CD4-positive, alpha-beta T cell (primary cell): Measurements from ENCODE around the gene ZNF23. TPM values are rescaled to one million over a fixed set of nuclear protein-coding genes. Genes with fewer than 3 reads are reported as not detected.

Source experiments
- ATAC-seq: fragments of 200-7000 bp; cut with Tn5 transposase; one replicate; pipeline ENCODE4 v1.10.0; 2022; ENCODE audit warnings: mild to moderate bottlenecking; ENCODE audit not compliant: poor library complexity
- CTCF ChIA-PET: fragments of 350-600 bp; sonication (Branson Sonifier 250); formaldehyde crosslinking; loops from one replicate; lab custom pipeline; 2021; ENCODE audit warnings: antibody characterized with exemption, inconsistent platforms; lab: Charles Lee
- POLR2A ChIA-PET: fragments of 350-600 bp; sonication (Branson Sonifier 250); formaldehyde crosslinking; loops from one replicate; lab custom pipeline; 2021; ENCODE audit warnings: antibody characterized with exemption, inconsistent platforms; lab: Charles Lee
- DNase-seq, 14 experiments: peaks; one replicate each; pipeline ENCODE4 v3.0.0-alpha.2; 2013 to 2020; ENCODE audit warnings: mixed read lengths in 2 of 14
- H3K27ac ChIP-seq, 2 donors: one replicate each; pipeline versions ENCODE4 v1.5.1 to v1.7.0; 2013; ENCODE audit warnings: low read length in 2 of 2, low read depth in 1 of 2, mild to moderate bottlenecking in 1 of 2
- H3K27me3 ChIP-seq, 2 experiments: 1 replicate in 1 of 2; 2 replicates in 1 of 2; pipeline versions ENCODE4 v1.6.1 to v1.7.0; 2013; ENCODE audit warnings: low read length in 2 of 2, control low read depth in 1 of 2, mild to moderate bottlenecking in 1 of 2, moderate library complexity in 1 of 2; ENCODE audit not compliant: insufficient read depth in 2 of 2, control insufficient read depth in 1 of 2
- H3K36me3 ChIP-seq: one replicate; pipeline ENCODE4 v1.6.1; 2013; ENCODE audit warnings: low read length, control low read depth; ENCODE audit not compliant: insufficient read depth
- H3K4me1 ChIP-seq: one replicate; pipeline ENCODE4 v1.6.1; 2013; ENCODE audit warnings: low read length, control low read depth; ENCODE audit not compliant: insufficient read depth
- H3K4me3 ChIP-seq: one replicate; pipeline ENCODE4 v1.5.1; 2013; ENCODE audit warnings: mild to moderate bottlenecking, low read length, moderate library complexity
- H3K9me3 ChIP-seq, 2 experiments: 1 replicate in 1 of 2; 2 replicates in 1 of 2; pipeline versions ENCODE4 v1.6.1 to v1.7.0; 2013; ENCODE audit warnings: low read length in 2 of 2, mild to moderate bottlenecking in 2 of 2, control low read depth in 1 of 2, moderate library complexity in 1 of 2; ENCODE audit not compliant: control insufficient read depth in 1 of 2, insufficient read depth in 1 of 2
- H3K27ac Mint-ChIP-seq: one replicate; pipeline ENCODE4 v1.8.0; 2020; ENCODE audit warnings: mixed read lengths
- H3K27me3 Mint-ChIP-seq: one replicate; pipeline ENCODE4 v1.8.0; 2021; ENCODE audit warnings: mixed read lengths
- H3K36me3 Mint-ChIP-seq: one replicate; pipeline ENCODE4 v1.8.0; 2021; ENCODE audit warnings: low read depth, mixed read lengths
- H3K4me1 Mint-ChIP-seq: one replicate; pipeline ENCODE4 v1.8.0; 2021; ENCODE audit warnings: low read depth, mixed read lengths
- H3K4me3 Mint-ChIP-seq: one replicate; pipeline ENCODE4 v1.8.0; 2020; ENCODE audit warnings: mild to moderate bottlenecking, mixed read lengths
- H3K9me3 Mint-ChIP-seq: one replicate; pipeline ENCODE4 v1.8.0; 2020; ENCODE audit warnings: mixed read lengths
- CTCF ChIP-seq: fragments of 200-600 bp; IDR thresholded peaks from one replicate; pipeline ENCODE4 v1.8.0; 2022; ENCODE audit warnings: antibody characterized with exemption, mild to moderate bottlenecking
- intact Hi-C, 2 experiments: fragments of 100-400 bp; cut with DNase I in 1 of 2; cut with micrococcal nuclease in 1 of 2; formaldehyde crosslinking; loops; one replicate each; pipeline versions ENCODE4 v1.15.1 to v1.9.0; 2023 to 2025; cut with DNase I, micrococcal nuclease
- total RNA-seq, 174 experiments: library from RNA in 2 of 174; stranded (reverse) in 2 of 174; gene quantifications; one replicate each; pipeline ENCODE4 v1.2.3 and lab custom pipeline; 2021 to 2026

Gene ZNF23
- total RNA-seq, 2 experiments from 2014 or later = 7.0 to 8.4 TPM

DNA sequence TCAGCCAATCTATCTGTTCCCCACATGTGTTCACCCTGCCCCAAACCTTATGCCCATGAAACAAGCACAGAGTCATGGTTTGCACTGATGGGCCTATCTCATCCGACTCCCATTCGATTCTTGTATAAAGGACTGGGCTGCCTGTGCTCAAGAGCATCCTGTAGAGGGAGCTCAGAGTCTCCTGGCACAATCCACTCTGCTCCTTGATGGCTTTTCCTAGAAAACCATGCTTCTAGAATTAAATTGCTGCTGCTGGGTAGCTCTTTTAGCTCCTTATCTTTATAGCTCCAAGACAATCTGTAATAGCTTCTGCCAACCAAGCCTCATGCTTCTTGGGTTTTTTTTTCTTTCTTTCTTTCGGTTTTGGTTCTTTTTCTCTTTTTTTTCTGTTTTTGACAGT lies 17.4 kb upstream of the ZNF23 start:
- Mint-ChIP-seq H3K36me3 (peaks cover 41% of the 10 kb centered on the region), H3K27ac (no peak overlapping the region), H3K9me3 (no peaks in the 10 kb centered on the region), H3K4me1 (peaks cover 9% of the 10 kb centered on the region), H3K27me3 (no peaks in the 10 kb centered on the region), H3K4me3 (no peak overlapping the region)
- H3K4me1 ChIP-seq = peaks cover 11% of the 10 kb centered on the region
- no peak for TF ChIP-seq CTCF
- H3K27me3 ChIP-seq = no peaks in the 10 kb centered on the region
- DNase-seq (no peak), ATAC-seq (no peak)
- ChIA-PET POLR2A (no interaction called here), CTCF (no interaction called here)
- H3K4me3 ChIP-seq = no peak overlapping the region
- no peak overlapping the region for H3K27ac ChIP-seq
- peaks cover 26% of the 10 kb centered on the region for H3K36me3 ChIP-seq
- no peaks in the 10 kb centered on the region for H3K9me3 ChIP-seq
- intact Hi-C loops = no loop called here

DNA sequence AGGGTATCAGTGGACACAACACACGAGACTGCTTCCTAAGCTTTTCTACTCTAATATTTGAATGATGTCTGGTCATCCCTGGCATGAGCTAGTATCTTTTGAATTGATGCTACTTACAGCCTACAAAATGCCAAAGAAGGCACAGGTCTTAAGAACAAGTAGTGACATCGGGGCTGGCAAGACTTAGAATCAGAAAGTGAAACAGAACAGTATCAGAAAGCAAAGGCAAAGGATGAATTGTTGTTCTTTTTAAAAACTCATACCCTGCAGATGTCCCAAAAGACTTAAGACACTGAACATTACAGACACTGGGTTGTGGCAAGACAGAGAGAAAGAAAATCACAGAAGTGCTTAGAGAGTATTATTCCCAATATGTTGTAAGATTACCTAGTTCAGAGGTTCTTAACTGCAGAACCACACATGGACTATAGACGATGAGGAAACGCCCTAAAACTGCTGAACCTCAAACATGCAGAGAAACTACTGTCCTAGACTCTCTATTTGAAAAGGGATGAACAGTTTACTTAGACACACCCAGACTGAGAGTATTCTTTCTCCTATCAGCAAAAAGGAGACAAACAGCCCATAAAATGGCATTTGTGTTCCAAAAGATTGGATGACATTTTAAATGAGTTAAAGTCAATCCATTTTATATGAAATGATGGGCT lies 14.5 kb upstream of the ZNF23 start:
- no peaks in the 10 kb centered on the region for H3K4me1 ChIP-seq
- TF ChIP-seq CTCF = no peak
- ChIA-PET CTCF (no interaction called here), POLR2A (no interaction called here)
- no peaks in the 10 kb centered on the region for H3K9me3 Mint-ChIP-seq
- ATAC-seq (no peak), DNase-seq (no peak)
- no peaks in the 10 kb centered on the region for H3K9me3 ChIP-seq
- no peak overlapping the region for H3K27ac ChIP-seq
- intact Hi-C loops = no loop called here
- peaks cover 59% of the 10 kb centered on the region for H3K36me3 Mint-ChIP-seq
- no peak overlapping the region for H3K27ac Mint-ChIP-seq
- H3K27me3 Mint-ChIP-seq = no peaks in the 10 kb centered on the region
- H3K36me3 ChIP-seq = peaks cover 26% of the 10 kb centered on the region
- no peaks in the 10 kb centered on the region for H3K4me1 Mint-ChIP-seq
- no peak overlapping the region for H3K4me3 ChIP-seq
- no peak overlapping the region for H3K4me3 Mint-ChIP-seq
- no peaks in the 10 kb centered on the region for H3K27me3 ChIP-seq

- Mint-ChIP-seq H3K27me3 (no peaks in the 10 kb centered on the region), H3K9me3 (no peaks in the 10 kb centered on the region), H3K4me1 (no peaks in the 10 kb centered on the region), H3K36me3 (peaks cover 59% of the 10 kb centered on the region), H3K27ac (no peak overlapping the region), H3K4me3 (no peak overlapping the region)
- H3K27me3 ChIP-seq = no peaks in the 10 kb centered on the region
- DNase-seq (no peak), ATAC-seq (no peak)
- no peaks in the 10 kb centered on the region for H3K4me1 ChIP-seq
- TF ChIP-seq CTCF = no peak
- H3K27ac ChIP-seq = no peak overlapping the region
- H3K36me3 ChIP-seq = peaks cover 26% of the 10 kb centered on the region
- H3K4me3 ChIP-seq = no peak overlapping the region
- intact Hi-C loops = no loop called here
- no peaks in the 10 kb centered on the region for H3K9me3 ChIP-seq
- ChIA-PET CTCF (no interaction called here), POLR2A (no interaction called here)
These were observed 12.8 kb upstream of the ZNF23 start for GRCh38 chr16:71474864-71475263.
